ENCODE results near the gene SPOCK1. TPM values are rescaled to one million over a fixed set of nuclear protein-coding genes. Genes with fewer than 3 reads are reported as not detected.

The SPOCK1 gene
- polyA plus RNA-seq, 12 donors = 3.1 to 29.9 (median 7.5) TPM; not detected in 1

- DNase-seq = no peak
Measured at GRCh38 chr5:137118629-137119028, 380.5 kb downstream of the SPOCK1 start.

- DNase-seq = no peak
Measured at GRCh38 chr5:137115152-137115551, 384.0 kb downstream of the SPOCK1 start.

- DNase-seq = no peak
Measured at GRCh38 chr5:137114529-137114928, 384.6 kb downstream of the SPOCK1 start.

- no peak for DNase-seq
Measured at GRCh38 chr5:137113939-137114338, 385.2 kb downstream of the SPOCK1 start.

GRCh38 chr5:137113161-137113560 lies 386.0 kb downstream of the SPOCK1 start:
- DNase-seq = no peak

GRCh38 chr5:137105351-137106035 lies 393.6 kb downstream of the SPOCK1 start:
- DNase-seq = no peak

- peak; percentile 14 for DNase-seq
Measured at GRCh38 chr5:137101544-137101943, 397.6 kb downstream of the SPOCK1 start.

- no peak for DNase-seq
Measured at GRCh38 chr5:137099651-137100050, 399.5 kb downstream of the SPOCK1 start.

- no peak for DNase-seq
Measured at GRCh38 chr5:137098663-137099062, 400.5 kb downstream of the SPOCK1 start.

- DNase-seq = no peak
Measured at GRCh38 chr5:137098238-137098637, 400.9 kb downstream of the SPOCK1 start.

GRCh38 chr5:137097203-137097602 lies 401.9 kb downstream of the SPOCK1 start:
- DNase-seq = no peak

- DNase-seq = no peak
Measured at GRCh38 chr5:137096149-137097103, 402.7 kb downstream of the SPOCK1 start.

GRCh38 chr5:137095597-137095996 lies 403.5 kb downstream of the SPOCK1 start:
- DNase-seq = no peak

GRCh38 chr5:137092831-137093230 lies 406.3 kb downstream of the SPOCK1 start:
- no peak for DNase-seq

- no peak for DNase-seq
Measured at GRCh38 chr5:137091472-137091871, 407.7 kb downstream of the SPOCK1 start.

- DNase-seq = no peak
Measured at GRCh38 chr5:137090721-137091120, 408.4 kb downstream of the SPOCK1 start.

- no peak for DNase-seq
Measured at GRCh38 chr5:137090151-137090550, 409.0 kb downstream of the SPOCK1 start.

- DNase-seq = no peak
Measured at GRCh38 chr5:137088175-137088574, 411.0 kb downstream of the SPOCK1 start.

GRCh38 chr5:137086342-137086741 lies 412.8 kb downstream of the SPOCK1 start:
- no peak for DNase-seq

GRCh38 chr5:137085206-137085605 lies 413.9 kb downstream of the SPOCK1 start:
- no peak for DNase-seq

- DNase-seq = no peak
Measured at GRCh38 chr5:137084016-137084415, 415.1 kb downstream of the SPOCK1 start.

GRCh38 chr5:137082951-137083350 lies 416.2 kb downstream of the SPOCK1 start:
- DNase-seq = no peak

GRCh38 chr5:137078171-137078665 lies 420.9 kb downstream of the SPOCK1 start:
- DNase-seq = no peak

Data from muscle of arm (tissue), 12 donors.